GM21717 (cell line): ENCODE data around the gene TOMM6.

Experiments used
- ATAC-seq: cut with Tn5 transposase; IDR thresholded peaks from one replicate; pipeline ENCODE4 v1.9.1; 2021; ENCODE audit warnings: mild to moderate bottlenecking, moderate library complexity; ENCODE audit not compliant: unreplicated experiment

TOMM6 gene

DNA sequence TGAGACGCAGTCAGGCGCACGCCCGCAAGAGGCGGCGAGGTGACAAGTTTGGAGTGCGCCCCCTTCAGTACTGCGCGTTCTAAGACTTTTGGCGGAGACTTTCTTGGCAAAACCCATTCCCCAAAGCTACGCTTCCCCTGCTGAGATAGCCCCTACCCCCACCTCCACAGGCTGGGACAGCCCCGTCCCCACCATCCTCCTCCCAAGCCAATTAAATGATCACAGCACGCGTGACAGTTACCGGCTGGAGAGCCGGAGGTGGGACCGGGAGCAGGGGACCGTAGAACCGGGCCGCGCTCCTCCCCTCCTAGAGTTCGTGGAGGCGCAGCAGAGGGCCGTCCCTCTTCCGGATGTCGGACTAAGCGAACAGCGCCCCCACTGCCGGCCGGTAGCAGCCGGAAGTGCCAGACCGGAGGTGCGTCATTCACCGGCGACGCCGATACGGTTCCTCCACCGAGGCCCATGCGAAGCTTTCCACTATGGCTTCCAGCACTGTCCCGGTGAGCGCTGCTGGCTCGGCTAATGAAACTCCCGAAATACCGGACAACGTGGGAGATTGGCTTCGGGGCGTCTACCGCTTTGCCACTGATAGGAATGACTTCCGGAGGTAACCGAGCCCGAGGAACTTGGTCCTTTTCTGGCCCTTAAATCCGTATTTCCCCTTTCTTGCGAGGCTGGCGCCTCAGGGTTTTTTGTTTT, at the start of gene TOMM6:
Gene TOMM6, plus strand, starts transcription at position 476 of the 699 bp plus-strand sequence. Its CDS starts 4 bp downstream, at position 480.
- peak; percentile 73 for ATAC-seq

DNA sequence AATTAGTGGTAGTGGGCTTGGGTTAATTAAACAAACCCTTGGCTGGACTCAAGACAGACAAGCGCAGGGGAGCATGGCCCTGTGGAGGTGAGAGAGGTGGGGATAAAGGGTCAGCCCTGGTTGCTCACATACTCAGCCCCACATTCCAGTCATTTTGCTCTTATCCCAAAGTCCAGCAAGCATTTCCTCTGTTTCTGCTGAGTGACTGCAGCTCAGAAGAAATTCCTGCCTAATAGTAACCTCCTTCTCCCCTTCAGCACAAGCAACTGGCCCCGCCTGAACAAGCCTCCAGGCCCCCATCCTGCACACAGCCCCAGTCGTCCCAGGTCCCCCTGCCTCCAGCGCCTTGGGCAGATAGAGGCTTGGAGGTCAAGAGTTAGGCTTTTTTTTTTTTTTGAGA, 48.5 kb upstream of the TOMM6 start:
- ATAC-seq = no peak

DNA sequence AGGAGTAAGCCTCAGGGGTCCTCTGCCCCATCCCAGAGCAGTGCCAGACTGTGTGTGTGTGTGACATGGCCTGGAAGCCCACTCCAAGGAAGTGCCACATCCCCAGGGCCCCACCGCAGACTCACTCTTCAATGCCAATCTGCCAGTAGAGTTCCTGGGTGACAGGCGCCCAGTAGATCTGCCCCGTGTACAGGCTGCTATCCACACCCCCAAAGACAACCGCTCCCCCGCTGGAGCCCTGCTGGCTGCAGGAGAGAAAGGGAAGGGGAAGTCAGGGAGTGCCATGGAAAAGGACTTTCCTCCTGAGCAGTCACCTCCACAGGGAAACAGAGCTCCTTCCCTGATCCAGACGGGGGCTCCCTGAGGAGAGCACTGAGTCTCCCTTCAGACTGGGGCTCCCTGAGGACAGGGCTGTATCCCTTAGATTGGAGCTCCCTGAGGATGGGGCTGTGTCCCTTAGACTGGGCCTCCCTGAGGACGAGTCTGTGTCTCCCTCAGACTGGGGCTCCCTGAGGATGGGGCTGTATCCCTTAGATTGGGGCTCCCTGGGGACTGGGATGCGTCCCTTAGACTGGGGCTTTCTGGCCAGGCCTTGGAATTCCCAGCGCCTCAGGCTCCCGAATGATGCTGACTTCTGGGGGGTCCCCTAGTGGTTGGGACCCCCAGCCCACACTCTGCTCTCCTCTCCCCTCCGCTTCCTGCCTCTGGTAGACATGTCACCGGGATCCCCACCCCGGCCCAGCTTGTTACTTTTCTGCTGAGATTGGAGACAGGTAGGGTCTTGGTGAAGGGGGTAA, 46.9 kb upstream of the TOMM6 start:
- no peak for ATAC-seq

DNA sequence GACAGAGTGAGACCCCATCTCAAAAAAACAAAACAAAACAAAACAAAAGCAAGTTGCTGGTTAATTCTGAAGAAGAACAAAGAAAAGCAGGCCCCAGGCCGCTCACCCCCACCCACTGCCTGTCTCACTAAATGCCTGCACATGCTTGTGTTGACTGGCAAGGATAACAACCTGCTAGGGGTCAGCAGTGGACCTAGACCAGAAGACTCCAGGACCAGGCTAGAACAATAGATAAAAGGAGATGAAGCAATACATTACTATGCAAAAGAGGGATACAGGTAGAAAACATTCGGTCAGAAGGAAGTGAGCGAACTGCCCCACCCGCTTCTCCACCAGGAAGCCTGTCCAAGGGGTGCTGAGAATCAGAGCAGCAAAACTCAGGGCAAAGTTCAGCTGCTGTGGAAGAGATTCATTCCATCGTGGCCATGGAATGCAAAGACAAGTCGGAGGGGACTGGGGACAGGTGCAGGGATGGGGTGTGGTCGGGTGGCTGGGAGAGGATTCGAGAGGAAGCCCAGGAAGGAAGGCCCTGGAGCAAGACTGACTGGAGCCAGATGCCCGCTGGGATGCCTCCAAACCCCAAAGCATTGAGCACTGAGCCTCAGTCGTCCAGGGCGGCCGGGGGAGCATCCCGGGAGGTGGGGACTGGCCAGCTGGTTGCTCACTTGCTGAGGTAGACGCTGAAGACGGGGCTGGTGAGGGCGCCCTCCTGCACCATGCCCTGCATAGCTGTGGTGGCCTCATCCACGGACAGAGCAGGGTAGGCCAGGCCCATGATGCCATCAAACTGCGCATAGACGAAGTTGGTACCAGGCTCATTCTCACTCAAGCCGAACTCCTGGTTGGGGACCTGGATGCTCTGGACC, 45.6 kb upstream of the TOMM6 start:
- no peak for ATAC-seq

DNA sequence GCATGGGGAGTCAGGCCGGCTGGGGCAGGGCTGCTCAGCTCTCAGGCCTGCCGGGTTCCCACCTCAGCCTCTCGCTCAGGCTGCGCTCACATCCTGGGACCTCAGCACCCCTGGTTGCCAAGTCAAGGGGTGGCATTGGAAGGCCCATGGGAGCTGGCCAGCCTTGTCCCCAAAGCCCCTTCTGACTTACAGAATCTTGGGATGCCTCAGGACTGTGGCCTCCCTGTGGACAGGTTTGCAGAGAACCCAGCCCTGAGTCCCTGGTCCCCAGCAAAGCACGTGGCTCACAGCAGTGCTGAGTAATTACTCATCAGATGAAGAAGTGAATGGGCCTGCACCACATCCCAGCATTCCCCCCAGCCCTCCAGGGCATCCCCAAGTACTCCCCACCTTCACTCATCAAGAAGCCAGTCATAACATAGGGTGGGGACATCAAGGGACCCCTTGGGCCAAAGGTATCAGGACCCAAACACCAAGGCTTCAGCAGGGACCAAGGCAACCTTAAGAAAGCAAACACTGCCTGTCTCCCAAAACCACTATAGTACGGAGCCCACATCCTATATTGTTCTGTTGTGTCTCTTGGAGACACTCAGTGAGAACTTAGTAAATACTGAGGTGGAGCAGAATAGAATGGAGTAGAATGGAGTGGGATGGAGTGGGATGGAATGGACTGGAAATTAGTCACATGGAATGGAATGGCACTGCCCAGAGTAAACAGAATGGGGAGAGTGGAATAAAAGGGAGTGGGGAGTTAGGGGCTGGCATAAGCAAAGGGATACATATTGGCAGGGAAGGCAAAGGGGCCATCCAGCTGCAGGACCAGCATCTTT, 43.9 kb upstream of the TOMM6 start:
- no peak for ATAC-seq

DNA sequence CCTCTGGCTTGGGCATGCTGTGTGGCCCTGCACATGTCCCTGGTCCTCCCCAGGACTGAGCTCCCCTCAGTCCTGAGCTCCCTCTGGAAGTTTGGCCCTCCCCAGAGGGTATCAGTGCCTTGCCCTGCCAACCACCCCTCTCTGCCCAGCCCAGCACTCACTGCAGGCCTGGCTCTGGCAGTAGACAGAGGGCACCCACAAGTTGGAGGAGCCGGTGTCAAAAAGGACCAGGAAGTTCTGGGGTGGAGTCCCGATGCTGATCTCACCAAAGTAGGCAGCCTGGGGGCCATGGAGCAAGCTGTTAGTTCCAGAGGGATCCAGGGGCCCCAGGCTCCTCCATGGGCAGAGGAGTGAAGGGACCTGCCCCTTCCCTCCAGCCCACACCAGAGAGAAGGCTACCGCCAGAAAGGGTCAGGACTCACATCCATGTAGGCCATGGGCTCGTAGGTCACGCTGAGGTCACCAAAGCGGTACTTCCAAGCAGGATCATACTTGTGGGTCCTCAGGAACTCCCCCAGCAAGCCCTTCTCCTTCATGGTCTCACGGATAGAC, 43.2 kb upstream of the TOMM6 start:
- ATAC-seq = no peak

DNA sequence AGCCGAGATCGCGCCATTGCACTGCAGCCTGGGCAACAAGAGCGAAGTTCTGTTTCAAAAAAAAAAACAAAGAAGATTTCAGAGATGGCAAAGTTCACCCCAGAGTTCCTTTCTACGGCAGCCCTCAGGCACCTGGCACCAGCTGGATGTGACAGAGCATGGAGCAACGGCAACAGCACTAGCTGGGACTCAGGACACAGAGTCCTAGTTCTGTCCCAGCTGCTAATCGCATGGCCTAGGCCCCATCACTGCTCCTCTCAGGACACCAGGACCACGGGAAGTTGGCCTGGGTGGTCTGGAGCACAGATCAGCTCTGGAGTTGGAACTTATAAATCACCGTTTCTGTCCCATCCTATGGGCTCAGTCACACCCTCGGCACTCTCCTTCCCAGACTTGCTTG, 41.4 kb upstream of the TOMM6 start:
- no peak for ATAC-seq

DNA sequence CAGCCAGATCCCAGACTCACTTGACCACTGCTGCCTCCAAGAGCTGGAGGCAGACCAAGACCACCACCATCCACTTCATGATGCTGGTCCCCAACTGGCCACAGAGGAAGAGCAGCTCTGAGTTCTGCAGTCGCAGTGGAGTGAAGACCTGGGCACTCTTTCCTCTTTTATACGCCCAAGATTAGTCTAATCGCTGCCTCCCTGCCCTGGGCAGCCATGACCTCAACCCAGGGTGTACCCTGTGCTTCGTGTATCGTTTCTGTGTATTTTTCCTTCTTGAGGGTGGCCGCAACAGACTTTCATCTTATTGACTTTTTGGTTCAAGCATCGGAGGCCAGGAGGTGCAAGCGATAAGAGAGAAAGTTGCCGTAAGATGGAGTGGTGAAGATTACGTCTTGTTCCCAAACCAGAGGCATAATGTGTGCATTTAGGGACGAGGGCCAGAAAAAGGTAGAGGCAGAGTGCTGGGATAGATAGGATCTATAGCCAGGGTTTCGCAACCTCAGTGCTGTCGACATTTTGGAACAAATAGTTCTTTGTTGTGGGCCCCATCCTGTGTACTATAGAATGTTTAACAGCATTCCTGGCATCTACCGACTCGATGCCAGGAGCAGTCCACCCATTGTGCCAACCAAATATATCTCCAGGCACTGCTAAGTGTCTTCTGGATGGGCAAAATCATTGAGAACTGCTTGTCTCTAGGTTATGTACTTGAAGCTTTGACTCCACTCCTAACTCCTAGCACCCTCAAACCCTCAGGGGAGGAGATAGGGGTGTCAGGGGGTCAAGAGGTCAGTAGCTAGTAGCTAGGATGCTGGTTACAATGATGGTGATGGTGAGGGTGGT, 40.0 kb upstream of the TOMM6 start, which contains the start of gene PGC:
Gene PGC, minus strand, starts transcription at position 142 of the 846 bp plus-strand sequence. Its CDS starts 63 bp downstream, at position 79.
- ATAC-seq = no peak

DNA sequence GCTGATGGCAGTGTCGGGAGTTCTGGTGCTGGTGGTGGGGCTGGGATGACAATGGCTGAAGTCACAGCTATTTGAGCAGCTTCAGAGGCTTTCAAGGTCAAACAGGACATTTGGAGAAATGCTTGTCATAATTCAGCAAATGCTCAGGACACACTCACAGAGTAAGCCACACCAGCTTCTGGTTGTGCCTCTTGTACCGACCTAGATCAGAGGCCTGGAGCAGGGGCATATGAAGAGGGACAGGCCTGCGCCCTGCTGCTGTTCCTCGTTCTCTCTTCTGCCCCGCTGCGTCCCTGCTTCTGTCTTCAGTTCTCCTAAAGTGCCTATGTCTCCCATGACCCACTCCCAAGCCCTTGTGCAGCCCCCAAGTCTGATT, 39.4 kb upstream of the TOMM6 start:
- ATAC-seq = no peak

DNA sequence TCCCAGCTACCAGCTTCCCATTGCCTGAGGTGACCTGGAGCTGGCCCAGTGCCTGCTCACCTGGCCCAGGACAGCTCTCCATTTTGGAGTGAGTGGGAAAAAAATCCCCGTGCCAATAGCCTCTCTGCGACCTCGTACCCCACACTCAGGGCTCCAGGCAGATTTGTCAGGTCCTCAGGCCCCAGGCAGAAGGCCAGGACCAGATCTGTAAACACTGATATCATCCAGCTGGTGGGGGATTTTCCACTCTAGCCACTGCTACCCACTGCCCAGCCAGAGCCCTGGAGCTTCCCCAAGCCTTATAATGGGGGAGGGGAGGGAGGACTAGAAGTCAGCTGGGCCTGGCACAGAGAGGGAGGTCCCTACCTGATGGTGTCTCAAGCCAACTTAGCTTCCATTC, 39.0 kb upstream of the TOMM6 start:
- ATAC-seq = no peak

DNA sequence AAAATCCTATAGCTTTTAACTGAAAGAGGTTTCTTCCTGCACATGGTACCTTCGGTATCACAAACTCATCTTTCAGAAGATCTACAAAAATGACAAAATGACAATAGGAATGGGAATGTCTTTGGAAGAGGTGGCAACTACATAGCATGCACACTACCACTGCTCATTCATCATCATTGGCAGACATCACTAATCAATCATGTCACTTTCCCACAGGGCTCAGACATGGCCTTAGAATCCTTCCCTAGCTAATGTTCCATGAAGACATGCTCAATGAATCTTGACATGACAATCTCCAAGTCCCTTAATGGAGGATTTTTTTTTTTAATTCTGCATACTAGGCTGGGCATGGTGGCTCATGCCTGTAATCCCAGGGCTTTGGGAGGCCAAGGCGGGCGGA, 37.1 kb upstream of the TOMM6 start:
- ATAC-seq = no peak

DNA sequence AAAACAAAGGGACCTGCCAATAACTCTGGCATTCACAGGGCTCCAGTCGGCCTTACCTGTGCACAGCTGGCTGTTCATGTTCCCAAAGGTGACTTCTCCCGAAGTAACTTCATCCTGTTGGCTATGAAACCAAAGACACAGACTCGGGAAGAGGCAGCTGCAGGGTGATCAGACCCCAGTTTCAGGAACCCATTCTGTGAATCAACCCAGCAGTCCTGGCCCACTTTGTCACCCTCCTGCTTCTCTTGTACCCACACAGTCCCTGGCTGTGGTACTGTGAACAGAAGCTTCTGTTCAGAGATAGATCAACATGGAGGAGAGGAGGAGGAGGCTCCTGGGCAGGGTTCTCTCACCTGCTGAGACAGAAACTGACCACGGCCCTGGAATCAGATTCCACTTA, 31.6 kb upstream of the TOMM6 start:
- ATAC-seq = no peak

DNA sequence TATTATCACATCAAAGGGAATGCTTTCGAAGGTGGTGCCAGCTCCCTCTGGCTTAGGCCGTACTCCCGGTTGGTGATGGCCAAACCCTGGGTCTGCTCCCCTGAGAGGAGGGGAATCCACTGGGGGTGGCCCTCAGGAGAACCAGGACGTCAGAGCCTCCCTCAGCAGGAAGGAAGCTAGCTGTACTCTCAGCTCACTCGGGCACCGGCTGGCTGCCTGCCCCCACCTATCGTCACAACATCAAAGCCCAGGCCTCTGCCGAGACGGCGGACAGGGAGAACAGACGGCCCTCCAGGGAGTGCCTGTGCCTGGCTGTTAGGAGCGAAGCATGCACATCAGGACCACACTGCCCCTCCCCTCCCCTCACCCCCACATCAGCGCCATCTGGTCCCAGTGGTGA, 31.1 kb upstream of the TOMM6 start:
- ATAC-seq = no peak

DNA sequence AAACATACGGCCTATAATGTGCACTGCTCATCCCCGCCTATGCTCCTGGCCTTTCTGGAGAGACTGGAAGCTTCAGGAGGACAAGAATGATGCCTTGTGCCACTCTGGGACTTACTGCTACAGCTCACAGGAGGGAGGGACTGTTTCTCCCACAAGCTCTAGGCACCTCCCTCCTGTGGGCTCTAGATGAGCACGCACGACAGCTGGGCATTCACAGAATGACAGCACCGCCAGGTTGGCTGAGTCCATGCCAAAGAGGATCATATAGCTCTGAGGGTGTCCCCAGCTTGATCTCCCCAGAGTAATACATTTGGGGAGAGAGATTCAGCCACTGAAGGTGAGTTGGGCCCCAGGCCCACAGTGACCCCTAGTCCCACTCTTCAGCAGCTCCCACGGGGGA, 30.2 kb upstream of the TOMM6 start:
- no peak for ATAC-seq

DNA sequence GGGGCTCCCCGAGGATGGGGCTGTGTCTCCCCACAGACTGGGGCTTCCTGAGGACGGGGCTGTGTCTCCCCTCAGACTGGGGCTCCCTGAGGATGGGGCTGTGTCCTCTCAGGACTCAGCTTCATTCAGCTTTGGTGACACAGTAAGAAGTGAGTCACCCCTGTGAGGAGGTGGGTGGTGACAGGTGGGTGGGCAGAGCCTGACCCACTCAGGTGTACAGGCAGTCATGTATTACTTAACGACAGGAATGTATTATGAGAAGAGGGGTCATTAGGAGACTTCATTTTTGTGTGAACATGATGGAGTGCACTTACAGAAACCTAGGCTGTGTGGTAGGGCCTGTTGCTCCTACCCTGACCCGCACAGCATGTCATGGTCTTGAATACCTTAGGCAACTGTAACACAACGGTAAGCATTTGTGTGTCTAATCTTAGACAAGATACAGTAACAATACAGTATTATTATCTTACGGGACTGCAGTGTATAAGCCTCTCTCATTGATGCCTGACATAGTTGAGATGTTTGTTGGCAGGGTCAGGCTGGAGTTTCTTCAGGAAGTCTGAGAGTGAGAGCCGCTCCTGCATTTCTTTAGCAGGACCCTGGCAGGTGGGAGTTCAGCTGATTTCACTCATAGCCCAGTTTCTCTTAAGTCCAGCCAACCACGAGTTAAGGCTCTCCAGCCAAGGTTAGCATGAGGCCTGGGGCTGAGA, 29.4 kb upstream of the TOMM6 start:
- ATAC-seq = no peak

DNA sequence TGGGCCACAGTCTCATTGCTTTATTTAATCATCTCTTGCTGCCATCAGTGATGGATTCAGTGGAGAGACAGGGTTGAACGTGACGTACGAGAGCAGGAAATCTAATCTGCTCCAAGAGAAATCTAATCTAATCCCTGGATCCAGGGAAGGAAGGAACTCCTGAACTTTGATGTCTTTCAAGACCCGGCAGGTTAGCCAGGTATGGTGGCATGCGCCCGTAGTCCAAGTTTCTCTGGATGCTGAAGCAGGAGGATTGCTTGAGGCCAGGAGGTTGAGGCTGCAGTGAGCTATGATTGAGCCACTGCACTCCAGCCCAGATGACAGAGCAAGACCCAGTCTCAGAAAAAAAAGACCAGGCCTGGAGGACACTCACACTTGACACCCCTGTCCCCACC, 28.9 kb upstream of the TOMM6 start:
- no peak for ATAC-seq

DNA sequence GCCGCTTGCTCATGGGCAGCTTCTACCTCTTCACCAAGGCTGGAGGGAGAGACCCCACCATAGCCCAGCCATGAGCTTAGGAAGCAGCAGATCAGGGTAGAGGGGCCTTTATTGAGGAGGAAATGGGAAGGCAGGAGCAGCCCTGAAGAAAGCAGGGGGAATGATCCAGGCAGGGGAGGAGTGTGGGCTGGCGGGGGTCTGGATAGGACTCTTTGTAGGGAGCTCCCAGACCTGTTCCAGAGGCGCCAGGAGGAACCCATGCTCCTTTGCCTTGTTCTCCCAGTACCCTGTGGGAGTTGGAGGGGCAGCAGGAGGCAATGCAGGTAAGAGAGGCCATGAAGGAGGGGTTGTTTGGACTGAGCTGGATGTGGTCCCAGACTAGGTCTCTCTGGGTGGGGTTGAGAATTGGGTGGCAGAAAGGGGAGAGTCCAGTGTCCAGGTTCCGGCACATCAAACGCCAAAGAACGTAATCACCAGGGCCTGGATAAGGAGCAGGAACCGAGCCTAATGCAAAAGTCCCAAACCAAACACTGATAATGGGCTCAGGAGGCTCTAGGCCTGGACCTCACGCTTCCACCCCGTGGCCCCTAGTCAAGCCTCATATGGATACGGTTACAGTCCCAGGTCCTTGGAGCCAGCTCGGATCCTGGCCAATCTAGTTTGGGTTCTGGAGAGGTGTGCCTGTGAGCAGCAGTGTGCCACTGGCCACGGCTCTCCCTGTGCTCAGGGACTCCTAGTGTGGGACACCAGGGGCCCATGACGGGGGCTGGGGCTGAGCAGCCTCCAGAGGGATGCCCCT, 28.2 kb upstream of the TOMM6 start:
- no peak for ATAC-seq
